ENCODE data around the gene TRMT11. TPM values are rescaled to one million over a fixed set of nuclear protein-coding genes. Genes with fewer than 3 reads are reported as not detected.
A peak's percentile ranks its signal among the peaks of the same experiment; 100 is the strongest.
"Not testable (repeated sequence)": the region's sequence is repeated elsewhere in the genome, so short reads cannot be mapped to it uniquely, and the experiment has no call there.

TRMT11 gene
- total RNA-seq, 1 experiment from 2014 or later = 36.7 TPM

DNA sequence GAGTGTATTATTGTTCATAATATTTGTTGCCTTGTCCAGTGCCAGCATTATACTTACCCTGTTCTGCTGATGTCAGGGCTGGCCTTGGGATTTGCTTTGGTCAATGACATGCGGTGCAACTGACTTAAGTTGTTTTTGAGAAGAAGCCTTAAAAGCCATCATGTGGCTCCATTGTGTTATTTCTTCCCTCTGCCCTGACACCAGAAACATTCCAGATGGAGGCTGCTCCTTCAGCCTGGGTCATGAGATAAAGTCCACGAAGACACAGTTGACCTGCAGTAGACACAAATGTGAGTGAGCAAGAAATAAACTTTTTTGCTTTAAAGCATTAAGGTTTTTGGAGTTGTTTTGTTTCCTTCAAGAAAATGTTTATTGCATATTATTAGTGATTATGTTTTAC, 37.3 kb upstream of the TRMT11 start:
- H3K36me3 Mint-ChIP-seq (ENCODE audit: insufficient read depth, unreplicated experiment) = no peaks in the 10 kb centered on the region
- no peaks in the 10 kb centered on the region for H3K27me3 ChIP-seq (replicated peaks; ENCODE audit: control insufficient read depth, insufficient read depth, low read length)
- ChIA-PET CTCF (interaction anchor here (1.6 kb wide), 1 partner anchor 7 kb away, joined by 20 read pairs; the partner anchor contains the start of gene HINT3), POLR2A (interaction anchor here (1.3 kb wide), 1 partner anchor 9 kb away, joined by 4 read pairs; no protein-coding TSS in a partner anchor)
- peaks cover 17% of the 10 kb centered on the region for H3K9me3 Mint-ChIP-seq (ENCODE audit: unreplicated experiment)
- BruUV-seq (replicated peaks) = TSS peak; percentile 64
- intact Hi-C loops (cut with micrococcal nuclease; ENCODE audit: unreplicated experiment) = no loop called here
- H3K9me3 ChIP-seq = peaks cover 5% of the 10 kb centered on the region
- DNase-seq = no peak
- H3K4me1 ChIP-seq = peaks cover 60% of the 10 kb centered on the region
- H3K36me3 ChIP-seq (ENCODE audit: control insufficient read depth, insufficient read depth, low read length) = no peaks in the 10 kb centered on the region
- H3K4me1 Mint-ChIP-seq (ENCODE audit: low read depth, unreplicated experiment) = peaks cover 41% of the 10 kb centered on the region
- TF ChIP-seq, protein P1, sequence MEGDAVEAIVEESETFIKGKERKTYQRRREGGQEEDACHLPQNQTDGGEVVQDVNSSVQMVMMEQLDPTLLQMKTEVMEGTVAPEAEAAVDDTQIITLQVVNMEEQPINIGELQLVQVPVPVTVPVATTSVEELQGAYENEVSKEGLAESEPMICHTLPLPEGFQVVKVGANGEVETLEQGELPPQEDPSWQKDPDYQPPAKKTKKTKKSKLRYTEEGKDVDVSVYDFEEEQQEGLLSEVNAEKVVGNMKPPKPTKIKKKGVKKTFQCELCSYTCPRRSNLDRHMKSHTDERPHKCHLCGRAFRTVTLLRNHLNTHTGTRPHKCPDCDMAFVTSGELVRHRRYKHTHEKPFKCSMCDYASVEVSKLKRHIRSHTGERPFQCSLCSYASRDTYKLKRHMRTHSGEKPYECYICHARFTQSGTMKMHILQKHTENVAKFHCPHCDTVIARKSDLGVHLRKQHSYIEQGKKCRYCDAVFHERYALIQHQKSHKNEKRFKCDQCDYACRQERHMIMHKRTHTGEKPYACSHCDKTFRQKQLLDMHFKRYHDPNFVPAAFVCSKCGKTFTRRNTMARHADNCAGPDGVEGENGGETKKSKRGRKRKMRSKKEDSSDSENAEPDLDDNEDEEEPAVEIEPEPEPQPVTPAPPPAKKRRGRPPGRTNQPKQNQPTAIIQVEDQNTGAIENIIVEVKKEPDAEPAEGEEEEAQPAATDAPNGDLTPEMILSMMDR (IDR thresholded peaks at IDR 0.05; ENCODE audit: insufficient read depth in 1 of 2, low read depth in 1 of 2, low read length in 1 of 2, severe bottlenecking in 1 of 2, unreplicated experiment in 1 of 2) = no peak
- H3K4me3 Mint-ChIP-seq (ENCODE audit: unreplicated experiment) = no peak overlapping the region
- no peaks in the 10 kb centered on the region for H3K27me3 Mint-ChIP-seq (ENCODE audit: insufficient read depth, unreplicated experiment)
- H3K4me3 ChIP-seq (ENCODE audit: low read depth, low read length) = no peak overlapping the region
- H3K27ac Mint-ChIP-seq (ENCODE audit: unreplicated experiment) = peak overlapping the region; percentile 43

DNA sequence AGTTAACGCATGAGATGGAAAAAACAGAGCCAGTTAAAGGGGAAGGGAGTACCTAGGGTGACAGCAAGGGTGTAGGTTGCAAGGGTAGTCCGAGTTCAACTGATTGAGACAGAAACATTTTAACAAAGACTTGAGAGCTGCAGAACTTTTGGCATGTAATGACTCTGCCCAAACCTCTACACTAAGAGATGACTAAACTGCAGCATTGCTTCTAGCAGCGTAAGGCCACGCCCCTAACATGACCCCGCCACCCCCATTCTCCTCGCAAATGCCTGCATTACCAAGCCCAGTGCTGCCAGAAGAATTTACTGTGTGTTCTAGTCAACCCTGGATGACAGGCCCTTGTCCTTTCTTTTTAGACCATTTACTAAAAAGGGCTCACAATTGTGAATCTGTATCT, 36.0 kb upstream of the TRMT11 start:
- H3K4me1 ChIP-seq = peaks cover 47% of the 10 kb centered on the region
- ChIA-PET POLR2A (no interaction called here), CTCF (no interaction called here)
- Mint-ChIP-seq H3K27me3 (ENCODE audit: insufficient read depth, unreplicated experiment) (no peaks in the 10 kb centered on the region), H3K27ac (ENCODE audit: unreplicated experiment) (no peak overlapping the region), H3K4me1 (ENCODE audit: low read depth, unreplicated experiment) (peaks cover 43% of the 10 kb centered on the region), H3K36me3 (ENCODE audit: insufficient read depth, unreplicated experiment) (no peaks in the 10 kb centered on the region), H3K9me3 (ENCODE audit: unreplicated experiment) (peaks cover 17% of the 10 kb centered on the region), H3K4me3 (ENCODE audit: unreplicated experiment) (no peak overlapping the region)
- TF ChIP-seq, protein P1 (IDR thresholded peaks at IDR 0.05; ENCODE audit: insufficient read depth in 1 of 2, low read depth in 1 of 2, low read length in 1 of 2, severe bottlenecking in 1 of 2, unreplicated experiment in 1 of 2) = no peak
- BruUV-seq (replicated peaks) = no TSS peak
- peaks cover 5% of the 10 kb centered on the region for H3K9me3 ChIP-seq
- intact Hi-C loops (cut with micrococcal nuclease; ENCODE audit: unreplicated experiment) = no loop called here
- H3K27me3 ChIP-seq (replicated peaks; ENCODE audit: control insufficient read depth, insufficient read depth, low read length) = no peaks in the 10 kb centered on the region
- no peaks in the 10 kb centered on the region for H3K36me3 ChIP-seq (ENCODE audit: control insufficient read depth, insufficient read depth, low read length)
- no peak overlapping the region for H3K4me3 ChIP-seq (ENCODE audit: low read depth, low read length)
- no peak for DNase-seq

DNA sequence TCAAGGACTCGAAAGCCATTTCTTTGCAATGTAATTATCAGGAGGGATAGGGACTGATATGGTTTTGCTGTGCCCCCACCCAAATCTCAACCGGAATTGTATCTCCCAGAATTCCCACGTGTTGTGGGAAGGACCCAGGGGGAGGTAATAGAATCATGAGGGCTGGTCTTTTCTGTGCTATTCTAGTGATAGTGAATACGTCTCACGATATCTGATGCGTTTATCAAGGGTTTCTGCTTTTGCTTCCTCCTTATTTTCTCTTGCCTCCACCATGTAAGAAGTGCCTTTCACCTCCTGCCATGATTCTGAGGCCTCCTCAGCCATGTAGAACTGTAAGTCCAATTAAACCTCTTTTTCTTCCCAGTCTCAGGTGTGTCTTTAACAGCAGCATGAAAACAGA, 35.6 kb upstream of the TRMT11 start:
- H3K27me3 Mint-ChIP-seq (ENCODE audit: insufficient read depth, unreplicated experiment); H3K36me3 ChIP-seq (ENCODE audit: control insufficient read depth, insufficient read depth, low read length); CTCF ChIA-PET; H3K36me3 Mint-ChIP-seq (ENCODE audit: insufficient read depth, unreplicated experiment); intact Hi-C loops (cut with micrococcal nuclease; ENCODE audit: unreplicated experiment); H3K4me3 Mint-ChIP-seq (ENCODE audit: unreplicated experiment); H3K27ac Mint-ChIP-seq (ENCODE audit: unreplicated experiment); POLR2A ChIA-PET; H3K4me3 ChIP-seq (ENCODE audit: low read depth, low read length); BruUV-seq (replicated peaks); H3K27me3 ChIP-seq (replicated peaks; ENCODE audit: control insufficient read depth, insufficient read depth, low read length); DNase-seq; H3K9me3 ChIP-seq: not testable (repeated sequence)
- H3K9me3 Mint-ChIP-seq (ENCODE audit: unreplicated experiment) = peaks cover 17% of the 10 kb centered on the region
- H3K4me1 Mint-ChIP-seq (ENCODE audit: low read depth, unreplicated experiment) = peaks cover 41% of the 10 kb centered on the region
- peaks cover 44% of the 10 kb centered on the region for H3K4me1 ChIP-seq

DNA sequence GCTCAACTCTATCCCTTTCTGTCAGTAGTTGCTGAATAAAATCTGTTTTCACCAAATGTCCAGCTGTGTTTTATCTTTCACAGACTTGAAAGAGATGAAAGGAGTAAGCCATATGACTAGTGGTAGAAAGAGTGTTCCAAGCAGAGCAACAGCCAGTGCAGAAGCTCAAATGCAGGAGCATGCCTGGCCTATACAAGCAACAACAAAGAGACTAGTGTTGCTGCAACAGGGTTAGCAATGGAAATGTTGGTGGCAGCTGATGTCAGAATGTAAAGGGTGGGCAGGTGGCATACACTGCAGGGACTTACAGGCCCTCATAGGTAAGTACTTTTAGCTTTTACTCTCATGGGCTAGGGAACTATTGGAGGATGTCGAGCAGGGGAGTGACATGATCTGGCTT, 35.0 kb upstream of the TRMT11 start:
- no peaks in the 10 kb centered on the region for H3K27me3 ChIP-seq (replicated peaks; ENCODE audit: control insufficient read depth, insufficient read depth, low read length)
- peaks cover 44% of the 10 kb centered on the region for H3K4me1 ChIP-seq
- peaks cover 5% of the 10 kb centered on the region for H3K9me3 ChIP-seq
- DNase-seq = no peak
- Mint-ChIP-seq H3K27me3 (ENCODE audit: insufficient read depth, unreplicated experiment) (no peaks in the 10 kb centered on the region), H3K4me1 (ENCODE audit: low read depth, unreplicated experiment) (peaks cover 35% of the 10 kb centered on the region), H3K4me3 (ENCODE audit: unreplicated experiment) (no peak overlapping the region), H3K9me3 (ENCODE audit: unreplicated experiment) (peaks cover 17% of the 10 kb centered on the region), H3K27ac (ENCODE audit: unreplicated experiment) (no peak overlapping the region), H3K36me3 (ENCODE audit: insufficient read depth, unreplicated experiment) (no peaks in the 10 kb centered on the region)
- ChIA-PET CTCF (interaction anchor here (0.5 kb wide), 1 partner anchor 161 kb away, joined by 4 read pairs; no protein-coding TSS in a partner anchor), POLR2A (no interaction called here)
- TF ChIP-seq, protein P1 (IDR thresholded peaks at IDR 0.05; ENCODE audit: insufficient read depth in 1 of 2, low read depth in 1 of 2, low read length in 1 of 2, severe bottlenecking in 1 of 2, unreplicated experiment in 1 of 2) = no peak
- H3K4me3 ChIP-seq (ENCODE audit: low read depth, low read length) = no peak overlapping the region
- no TSS peak for BruUV-seq (replicated peaks)
- intact Hi-C loops (cut with micrococcal nuclease; ENCODE audit: unreplicated experiment) = no loop called here
- no peaks in the 10 kb centered on the region for H3K36me3 ChIP-seq (ENCODE audit: control insufficient read depth, insufficient read depth, low read length)

All from Caco-2 (cell line).